Osteoblast (primary cell): ENCODE results near the gene CPTP. TPM values are rescaled to one million over a fixed set of nuclear protein-coding genes. Genes with fewer than 3 reads are reported as not detected.

ENCODE experiments used
- DNase-seq: peaks from one replicate; pipeline ENCODE4 v3.0.0; 2011; ENCODE audit warnings: low spot score, mixed read lengths; ENCODE audit not compliant: insufficient read length; ENCODE audit errors: missing footprints
- H2AFZ ChIP-seq: 2 replicates; pipeline ENCODE4 v1.6.0; 2011; ENCODE audit warnings: mild to moderate bottlenecking, low read length
- H3K27ac ChIP-seq: 2 replicates; pipeline ENCODE4 v1.5.1; 2011; ENCODE audit warnings: mild to moderate bottlenecking, low read depth, low read length, moderate library complexity
- H3K27me3 ChIP-seq: 2 replicates; pipeline ENCODE4 v1.6.0; 2012; ENCODE audit warnings: mild to moderate bottlenecking, control low read depth, inconsistent platforms, low read length, moderate library complexity; ENCODE audit not compliant: insufficient read depth
- H3K36me3 ChIP-seq: 2 replicates; pipeline ENCODE4 v1.5.1; 2011; ENCODE audit warnings: mild to moderate bottlenecking, low read length, control low read depth, moderate library complexity; ENCODE audit not compliant: insufficient read depth
- H3K4me1 ChIP-seq: 2 replicates; pipeline ENCODE4 v1.5.1; 2011; ENCODE audit warnings: mild to moderate bottlenecking, low read length, control low read depth, moderate library complexity; ENCODE audit not compliant: insufficient read depth
- H3K4me2 ChIP-seq: 2 replicates; pipeline ENCODE4 v1.6.0; 2011; ENCODE audit warnings: mild to moderate bottlenecking, low read length; ENCODE audit not compliant: insufficient read depth
- H3K4me3 ChIP-seq: fragments of 200-600 bp; sonication (generic); 3 replicates; pipeline ENCODE4 v1.5.1; 2012; ENCODE audit warnings: mild to moderate bottlenecking, low read length, inconsistent platforms; ENCODE audit not compliant: insufficient read depth
- H3K79me2 ChIP-seq: 2 replicates; pipeline ENCODE4 v1.6.0; 2012; ENCODE audit warnings: mild to moderate bottlenecking, low read length, control low read depth, inconsistent platforms; ENCODE audit not compliant: insufficient read depth
- H3K9me3 ChIP-seq: 2 replicates; pipeline ENCODE4 v1.5.1; 2011; ENCODE audit warnings: low read depth, low read length, control low read depth
- H4K20me1 ChIP-seq: 2 replicates; pipeline ENCODE4 v1.6.0; 2012; ENCODE audit warnings: mild to moderate bottlenecking, low read length, control low read depth; ENCODE audit not compliant: insufficient read depth
- total RNA-seq: library from RNA; depleted of rRNA; stranded (reverse); fragments of >200 nt; gene quantifications from 2 replicates; pipeline ENCODE4 v1.2.3, GENCODE V29; 2012
- TF ChIP-seq, protein P1 (sequence below): IDR thresholded peaks from 2 replicates; pipeline ENCODE4 v1.5.1; 2011; ENCODE audit warnings: mild to moderate bottlenecking, low read depth, low read length, moderate library complexity; ENCODE audit errors: extremely low read depth

The CPTP gene
- total RNA-seq, 1 donor = 13.8 TPM

- H3K4me3 ChIP-seq = no peak overlapping the region
- H3K36me3 ChIP-seq = no peaks in the 10 kb centered on the region
- no peak for DNase-seq
- H3K4me2 ChIP-seq = no peak overlapping the region
- TF ChIP-seq, protein P1, sequence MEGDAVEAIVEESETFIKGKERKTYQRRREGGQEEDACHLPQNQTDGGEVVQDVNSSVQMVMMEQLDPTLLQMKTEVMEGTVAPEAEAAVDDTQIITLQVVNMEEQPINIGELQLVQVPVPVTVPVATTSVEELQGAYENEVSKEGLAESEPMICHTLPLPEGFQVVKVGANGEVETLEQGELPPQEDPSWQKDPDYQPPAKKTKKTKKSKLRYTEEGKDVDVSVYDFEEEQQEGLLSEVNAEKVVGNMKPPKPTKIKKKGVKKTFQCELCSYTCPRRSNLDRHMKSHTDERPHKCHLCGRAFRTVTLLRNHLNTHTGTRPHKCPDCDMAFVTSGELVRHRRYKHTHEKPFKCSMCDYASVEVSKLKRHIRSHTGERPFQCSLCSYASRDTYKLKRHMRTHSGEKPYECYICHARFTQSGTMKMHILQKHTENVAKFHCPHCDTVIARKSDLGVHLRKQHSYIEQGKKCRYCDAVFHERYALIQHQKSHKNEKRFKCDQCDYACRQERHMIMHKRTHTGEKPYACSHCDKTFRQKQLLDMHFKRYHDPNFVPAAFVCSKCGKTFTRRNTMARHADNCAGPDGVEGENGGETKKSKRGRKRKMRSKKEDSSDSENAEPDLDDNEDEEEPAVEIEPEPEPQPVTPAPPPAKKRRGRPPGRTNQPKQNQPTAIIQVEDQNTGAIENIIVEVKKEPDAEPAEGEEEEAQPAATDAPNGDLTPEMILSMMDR = no peak
- no peak overlapping the region for H2AFZ ChIP-seq
- peaks cover 3% of the 10 kb centered on the region for H3K79me2 ChIP-seq
- no peaks in the 10 kb centered on the region for H3K4me1 ChIP-seq
- H3K27me3 ChIP-seq = no peaks in the 10 kb centered on the region
- H4K20me1 ChIP-seq = no peaks in the 10 kb centered on the region
- no peak overlapping the region for H3K27ac ChIP-seq
- no peaks in the 10 kb centered on the region for H3K9me3 ChIP-seq
Measured at GRCh38 chr1:1279028-1279427, 45.6 kb upstream of the CPTP start.

- TF ChIP-seq, protein P1 = no peak
- Histone ChIP-seq H3K79me2 (no peaks in the 10 kb centered on the region), H3K4me2 (no peak overlapping the region), H2AFZ (no peak overlapping the region), H3K9me3 (no peaks in the 10 kb centered on the region), H3K27me3 (no peaks in the 10 kb centered on the region), H3K27ac (no peak overlapping the region), H3K36me3 (no peaks in the 10 kb centered on the region), H4K20me1 (no peaks in the 10 kb centered on the region), H3K4me1 (no peaks in the 10 kb centered on the region), H3K4me3 (no peak overlapping the region)
- no peak for DNase-seq
Measured at GRCh38 chr1:1280782-1281481, 43.7 kb upstream of the CPTP start.

DNA sequence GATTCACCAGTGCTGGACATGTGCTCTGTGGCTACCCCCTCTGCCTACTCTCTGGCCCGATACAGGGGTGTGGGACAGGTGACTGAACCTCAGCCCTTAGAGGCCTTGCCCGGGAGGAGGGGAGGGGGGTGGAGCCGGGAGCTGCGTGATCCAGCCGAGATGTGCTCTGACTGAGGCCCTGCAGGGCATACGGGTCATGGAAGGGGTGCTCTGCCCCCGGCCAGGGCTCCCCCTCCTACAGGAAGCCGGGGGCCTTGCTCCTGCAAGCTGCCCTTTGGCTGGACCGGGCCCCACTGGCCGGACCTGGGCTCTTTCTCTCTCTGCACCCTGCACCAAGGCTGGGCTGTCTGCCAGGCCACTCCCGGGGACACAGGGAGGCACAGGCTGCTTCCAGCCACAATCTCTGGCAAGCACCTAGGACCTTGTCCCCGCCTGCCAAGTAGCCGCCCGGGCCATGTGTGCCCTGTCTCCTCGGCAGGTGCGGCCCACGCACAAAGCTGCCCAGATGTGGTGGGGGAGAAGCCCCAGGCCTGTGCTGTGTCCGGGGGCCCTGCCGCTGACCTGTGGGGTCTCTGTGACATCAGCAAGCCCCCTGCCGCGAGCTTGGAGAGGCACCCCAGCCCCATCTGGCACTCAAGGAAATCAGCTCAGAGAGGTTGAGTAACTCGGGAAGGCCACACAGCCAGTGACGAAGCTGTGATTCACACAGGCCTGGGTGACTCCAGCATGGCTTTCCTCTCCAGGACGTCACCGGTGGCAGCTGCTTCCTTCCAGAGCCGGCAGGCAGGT is 42.9 kb upstream of the CPTP start:
- peak overlapping the region; percentile 5 for H3K27ac ChIP-seq
- TF ChIP-seq, protein P1 = no peak
- peak; percentile 98 for DNase-seq

DNA sequence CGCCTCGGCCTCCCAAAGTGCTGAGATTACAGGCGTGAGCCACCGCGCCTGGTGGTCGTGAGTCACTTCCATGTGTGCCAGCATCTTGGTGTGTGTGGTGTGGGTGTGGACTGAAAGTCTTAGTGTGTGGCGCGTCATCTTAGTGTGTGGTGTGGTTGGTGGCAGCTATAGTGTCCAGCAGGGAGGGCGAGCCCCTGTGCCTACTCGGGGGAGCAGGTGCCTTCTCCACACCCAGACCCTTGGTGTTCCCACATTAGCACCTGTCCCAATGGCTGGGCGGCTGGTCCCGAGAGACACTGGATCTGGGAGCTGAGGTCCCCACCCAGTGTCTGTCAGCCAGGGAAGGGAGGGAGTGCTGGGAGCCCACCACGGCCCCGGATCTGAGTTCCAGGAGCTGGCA is 41.6 kb upstream of the CPTP start:
- no peaks in the 10 kb centered on the region for H3K79me2 ChIP-seq
- no peak overlapping the region for H3K27ac ChIP-seq
- no peak overlapping the region for H3K4me2 ChIP-seq
- H3K4me3 ChIP-seq = no peak overlapping the region
- H4K20me1 ChIP-seq = no peaks in the 10 kb centered on the region
- H3K4me1 ChIP-seq = no peaks in the 10 kb centered on the region
- no peaks in the 10 kb centered on the region for H3K27me3 ChIP-seq
- TF ChIP-seq, protein P1 = no peak
- H3K36me3 ChIP-seq = no peaks in the 10 kb centered on the region
- DNase-seq = peak; percentile 96
- no peaks in the 10 kb centered on the region for H3K9me3 ChIP-seq
- no peak overlapping the region for H2AFZ ChIP-seq

More for the DNA sequence above, 42.9 kb upstream of the CPTP start:
- Histone ChIP-seq H3K27me3 (no peaks in the 10 kb centered on the region), H3K4me2 (no peak overlapping the region), H3K9me3 (no peaks in the 10 kb centered on the region), H4K20me1 (no peaks in the 10 kb centered on the region), H3K4me1 (no peaks in the 10 kb centered on the region), H3K36me3 (no peaks in the 10 kb centered on the region), H3K79me2 (no peaks in the 10 kb centered on the region), H3K4me3 (no peak overlapping the region), H2AFZ (no peak overlapping the region)
